Endothelial cell (in vitro differentiated cells): ENCODE results near the gene CD63. TPM values are rescaled to one million over a fixed set of nuclear protein-coding genes. Genes with fewer than 3 reads are reported as not detected.

ENCODE experiments used
- DNase-seq: peaks from one replicate; pipeline ENCODE4 v3.0.0; 2021; ENCODE audit warnings: low spot score
- H3K27ac Mint-ChIP-seq: one replicate; pipeline ENCODE4 v1.8.0; 2021; ENCODE audit warnings: mixed read lengths, inconsistent platforms; ENCODE audit not compliant: unreplicated experiment
- H3K27me3 Mint-ChIP-seq: one replicate; pipeline ENCODE4 v1.8.0; 2021; ENCODE audit warnings: mild to moderate bottlenecking, moderate library complexity, mixed read lengths, inconsistent platforms; ENCODE audit not compliant: unreplicated experiment
- H3K36me3 Mint-ChIP-seq: one replicate; pipeline ENCODE4 v1.8.0; 2021; ENCODE audit warnings: mild to moderate bottlenecking, low read depth, mixed read lengths, inconsistent platforms; ENCODE audit not compliant: unreplicated experiment
- H3K4me1 Mint-ChIP-seq: one replicate; pipeline ENCODE4 v1.8.0; 2021; ENCODE audit warnings: mild to moderate bottlenecking, mixed read lengths, inconsistent platforms; ENCODE audit not compliant: unreplicated experiment
- H3K4me3 Mint-ChIP-seq: one replicate; pipeline ENCODE4 v1.8.0; 2021; ENCODE audit warnings: mild to moderate bottlenecking, mixed read lengths, inconsistent platforms; ENCODE audit not compliant: unreplicated experiment
- H3K9me3 Mint-ChIP-seq: one replicate; pipeline ENCODE4 v1.8.0; 2021; ENCODE audit warnings: mixed read lengths, inconsistent platforms; ENCODE audit not compliant: unreplicated experiment
- total RNA-seq: library from RNA; stranded (reverse); fragmentation: NEBNext Ultra II Directional; extraction: Animal tissue kit (Norgen Biotek cat#: 25700); gene quantifications from one replicate; pipeline ENCODE4 v1.2.1, GENCODE V29; 2021; ENCODE audit not compliant: unreplicated experiment
- TF ChIP-seq, protein P1 (sequence below): fragments of 200-600 bp; sonication (generic); IDR thresholded peaks from one replicate; pipeline ENCODE4 v1.5.0; 2021; ENCODE audit warnings: antibody characterized with exemption; ENCODE audit not compliant: unreplicated experiment

Gene CD63
- total RNA-seq, 1 donor from 2014 or later, result 1,134 TPM

DNA sequence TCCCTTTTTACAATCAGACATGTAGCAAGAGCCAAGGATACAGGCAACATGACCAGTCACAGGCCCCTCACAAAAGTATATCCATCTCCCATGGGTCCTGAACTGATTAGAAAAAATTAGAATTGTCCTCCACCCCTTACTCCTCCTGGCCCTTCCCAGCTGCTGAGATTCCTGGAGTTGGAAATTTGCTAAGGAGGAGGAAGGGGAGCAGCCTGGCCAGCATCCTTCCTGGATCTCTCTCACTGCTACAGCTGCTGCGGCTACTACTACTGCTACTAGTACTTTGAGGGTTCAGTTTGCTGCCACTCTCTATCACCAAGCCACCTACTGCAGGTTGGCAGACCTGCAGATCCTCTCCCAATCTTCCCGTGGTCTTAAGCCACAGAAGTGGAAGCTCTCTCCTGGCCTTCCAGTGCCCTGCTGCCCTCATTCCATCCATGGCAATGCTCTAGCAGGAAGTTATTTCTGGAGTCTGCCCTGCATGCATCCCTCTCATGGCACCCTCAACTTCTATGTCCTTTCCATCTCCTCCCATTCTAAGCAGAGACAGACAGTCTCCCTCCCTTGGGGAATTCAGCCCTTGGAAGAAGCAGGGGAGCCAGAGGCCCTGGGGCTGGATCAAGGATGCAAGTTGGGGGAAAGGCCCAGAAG lies 22.1 kb downstream of the CD63 start:
- TF ChIP-seq, protein P1, sequence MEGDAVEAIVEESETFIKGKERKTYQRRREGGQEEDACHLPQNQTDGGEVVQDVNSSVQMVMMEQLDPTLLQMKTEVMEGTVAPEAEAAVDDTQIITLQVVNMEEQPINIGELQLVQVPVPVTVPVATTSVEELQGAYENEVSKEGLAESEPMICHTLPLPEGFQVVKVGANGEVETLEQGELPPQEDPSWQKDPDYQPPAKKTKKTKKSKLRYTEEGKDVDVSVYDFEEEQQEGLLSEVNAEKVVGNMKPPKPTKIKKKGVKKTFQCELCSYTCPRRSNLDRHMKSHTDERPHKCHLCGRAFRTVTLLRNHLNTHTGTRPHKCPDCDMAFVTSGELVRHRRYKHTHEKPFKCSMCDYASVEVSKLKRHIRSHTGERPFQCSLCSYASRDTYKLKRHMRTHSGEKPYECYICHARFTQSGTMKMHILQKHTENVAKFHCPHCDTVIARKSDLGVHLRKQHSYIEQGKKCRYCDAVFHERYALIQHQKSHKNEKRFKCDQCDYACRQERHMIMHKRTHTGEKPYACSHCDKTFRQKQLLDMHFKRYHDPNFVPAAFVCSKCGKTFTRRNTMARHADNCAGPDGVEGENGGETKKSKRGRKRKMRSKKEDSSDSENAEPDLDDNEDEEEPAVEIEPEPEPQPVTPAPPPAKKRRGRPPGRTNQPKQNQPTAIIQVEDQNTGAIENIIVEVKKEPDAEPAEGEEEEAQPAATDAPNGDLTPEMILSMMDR, result no peak
- H3K27ac Mint-ChIP-seq, result no peak overlapping the region
- peaks cover 12% of the 10 kb centered on the region for H3K4me1 Mint-ChIP-seq
- H3K27me3 Mint-ChIP-seq, result peaks cover 17% of the 10 kb centered on the region
- peak overlapping the region; percentile 80 for H3K4me3 Mint-ChIP-seq
- H3K36me3 Mint-ChIP-seq, result peaks cover 5% of the 10 kb centered on the region
- no peak for DNase-seq
- H3K9me3 Mint-ChIP-seq, result no peaks in the 10 kb centered on the region

DNA sequence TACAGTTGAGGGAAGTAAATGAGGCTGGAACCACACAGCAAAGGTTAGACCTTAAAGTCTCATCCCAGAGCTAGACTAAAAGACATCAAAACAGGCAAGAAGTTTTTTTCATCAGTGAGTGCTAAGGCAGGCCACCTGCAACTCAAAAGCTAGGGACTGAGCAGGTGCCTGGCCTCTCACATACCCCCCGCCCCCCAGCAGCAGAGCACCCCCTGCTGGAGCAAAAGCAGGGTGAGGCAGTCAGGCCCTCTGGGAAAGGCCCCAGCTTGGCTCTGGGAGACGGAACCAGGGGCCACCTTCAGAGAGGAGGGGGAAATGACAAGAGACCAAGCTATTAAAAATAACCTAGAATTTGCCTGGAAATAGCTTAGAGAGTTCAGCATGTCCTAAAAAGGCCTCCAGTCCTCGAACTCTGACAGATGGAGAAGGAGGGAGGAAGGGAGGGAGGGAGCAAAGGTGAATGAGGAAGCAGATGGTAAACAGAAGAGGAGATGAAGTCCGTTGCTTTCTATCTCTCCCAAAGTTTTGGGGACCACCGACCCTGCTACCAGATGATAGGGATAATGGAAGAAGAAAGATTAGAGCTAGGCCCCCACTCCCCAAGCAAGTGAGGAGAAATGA lies 22.9 kb downstream of the CD63 start:
- no peaks in the 10 kb centered on the region for H3K9me3 Mint-ChIP-seq
- peaks cover 7% of the 10 kb centered on the region for H3K36me3 Mint-ChIP-seq
- H3K27ac Mint-ChIP-seq, result no peak overlapping the region
- H3K4me3 Mint-ChIP-seq, result no peak overlapping the region
- peak; percentile 40 for DNase-seq
- H3K4me1 Mint-ChIP-seq, result peaks cover 12% of the 10 kb centered on the region
- peaks cover 17% of the 10 kb centered on the region for H3K27me3 Mint-ChIP-seq
- TF ChIP-seq, protein P1, result peak; percentile 47

DNA sequence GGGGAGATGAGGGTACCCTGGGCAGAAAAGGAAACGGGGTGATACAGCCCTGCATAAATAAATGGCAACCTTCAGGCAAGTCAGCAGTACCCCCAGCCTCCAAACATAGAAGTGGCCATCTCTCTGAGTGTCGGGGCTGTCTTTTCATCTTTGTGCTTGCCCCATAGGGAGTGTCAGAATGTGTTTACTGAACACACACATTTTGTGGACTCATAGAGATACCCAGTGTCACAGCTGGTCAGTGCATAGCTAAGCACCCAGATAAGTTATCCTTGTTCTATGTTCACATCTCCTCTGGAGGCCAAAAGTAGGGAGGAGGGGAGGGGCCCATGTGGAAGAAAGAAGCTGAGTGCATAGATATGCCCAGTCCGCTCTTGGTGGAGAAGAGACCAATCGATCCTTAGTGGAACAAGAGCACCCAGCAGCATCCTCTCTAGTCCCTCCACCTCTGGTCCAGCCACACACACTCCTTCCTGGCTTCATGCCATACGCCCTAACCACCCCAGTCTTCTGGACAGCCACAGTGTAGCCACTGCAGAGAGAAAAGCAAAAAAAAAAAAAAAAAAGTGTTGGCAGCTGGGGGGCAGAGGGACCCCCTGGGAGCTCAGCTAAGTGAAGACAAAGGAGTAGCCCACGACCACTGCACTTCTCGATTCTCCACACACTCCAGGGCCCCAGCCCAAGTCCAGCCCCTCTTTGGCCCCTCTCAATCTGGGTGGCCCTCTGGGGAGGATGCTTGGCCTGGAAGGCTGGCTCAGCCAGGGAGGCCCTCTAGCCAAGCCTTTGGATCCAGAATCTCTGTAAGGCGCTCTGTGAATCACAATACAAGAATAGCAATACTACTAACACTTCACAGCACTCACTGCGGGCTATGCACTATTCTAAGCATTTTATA lies 23.7 kb downstream of the CD63 start:
- H3K4me3 Mint-ChIP-seq, result no peak overlapping the region
- TF ChIP-seq, protein P1, result no peak
- H3K27me3 Mint-ChIP-seq, result peaks cover 17% of the 10 kb centered on the region
- no peaks in the 10 kb centered on the region for H3K9me3 Mint-ChIP-seq
- no peak overlapping the region for H3K27ac Mint-ChIP-seq
- H3K36me3 Mint-ChIP-seq, result peaks cover 7% of the 10 kb centered on the region
- H3K4me1 Mint-ChIP-seq, result peaks cover 12% of the 10 kb centered on the region
- DNase-seq, result no peak

DNA sequence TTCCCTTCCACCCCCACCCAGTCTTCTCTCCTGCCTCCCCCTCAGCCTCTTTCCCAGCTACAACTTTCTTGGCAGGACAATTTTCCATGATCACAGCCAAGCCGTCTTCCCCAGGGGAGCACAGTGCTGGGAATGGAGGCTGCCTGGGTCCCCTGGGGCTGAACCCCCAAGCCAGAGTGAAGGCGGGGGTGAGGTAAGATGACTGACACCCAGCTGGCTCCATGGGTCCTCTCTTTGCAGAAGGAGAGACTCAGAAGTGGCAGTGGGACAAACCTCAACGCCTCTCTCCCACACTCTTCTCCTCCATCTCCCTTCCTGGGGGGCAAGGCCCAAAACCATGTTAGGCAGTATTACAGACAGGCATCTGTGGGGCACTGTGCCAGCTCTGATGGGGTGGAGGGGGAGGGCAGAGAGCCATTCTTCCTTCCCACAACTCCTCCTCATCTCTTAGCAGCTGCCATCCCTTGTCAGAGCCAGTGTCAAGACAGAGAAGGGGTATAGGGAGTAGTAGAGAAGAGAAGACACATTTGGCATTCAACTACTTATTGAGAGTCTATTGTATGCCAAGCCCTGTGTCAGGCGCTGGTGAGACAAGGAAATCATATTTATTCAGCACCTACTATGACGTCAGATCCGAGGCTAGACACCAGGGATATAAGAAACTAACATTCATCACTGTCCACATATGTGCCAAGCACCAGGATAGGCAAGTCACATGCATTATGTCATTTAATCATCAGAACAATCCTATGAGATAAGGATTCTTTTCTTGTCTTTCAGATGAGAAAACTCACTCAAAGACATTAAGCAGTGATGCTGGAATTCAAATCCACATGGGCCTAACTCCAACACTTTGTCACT lies 24.7 kb downstream of the CD63 start:
- no peaks in the 10 kb centered on the region for H3K9me3 Mint-ChIP-seq
- peaks cover 7% of the 10 kb centered on the region for H3K36me3 Mint-ChIP-seq
- TF ChIP-seq, protein P1, result no peak
- H3K4me3 Mint-ChIP-seq, result no peak overlapping the region
- H3K27me3 Mint-ChIP-seq, result peaks cover 21% of the 10 kb centered on the region
- DNase-seq, result no peak
- H3K27ac Mint-ChIP-seq, result no peak overlapping the region
- peaks cover 10% of the 10 kb centered on the region for H3K4me1 Mint-ChIP-seq
